ENCODE results near the gene GLRX.

The GLRX gene

DNA sequence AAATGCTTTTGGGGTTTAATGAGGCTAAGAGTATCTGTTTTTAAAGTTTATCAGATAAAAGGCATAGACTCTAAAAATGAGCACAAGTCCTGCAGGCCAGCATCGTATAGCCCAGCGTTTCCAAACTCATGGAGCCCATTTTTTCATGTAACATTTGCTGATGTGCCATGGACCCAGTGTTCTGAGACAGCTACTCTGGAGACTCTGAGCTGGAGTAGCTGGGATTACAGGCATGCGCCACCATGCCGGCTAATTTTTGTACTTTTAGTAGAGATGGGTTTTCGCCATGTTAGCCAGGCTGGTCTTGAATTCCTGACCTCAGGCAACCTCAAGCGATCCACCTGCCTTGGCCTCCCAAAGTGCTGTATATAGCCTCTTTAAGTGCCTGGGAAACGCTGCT, 15.8 kb downstream of the GLRX start:
- DNase-seq, result no peak

DNA sequence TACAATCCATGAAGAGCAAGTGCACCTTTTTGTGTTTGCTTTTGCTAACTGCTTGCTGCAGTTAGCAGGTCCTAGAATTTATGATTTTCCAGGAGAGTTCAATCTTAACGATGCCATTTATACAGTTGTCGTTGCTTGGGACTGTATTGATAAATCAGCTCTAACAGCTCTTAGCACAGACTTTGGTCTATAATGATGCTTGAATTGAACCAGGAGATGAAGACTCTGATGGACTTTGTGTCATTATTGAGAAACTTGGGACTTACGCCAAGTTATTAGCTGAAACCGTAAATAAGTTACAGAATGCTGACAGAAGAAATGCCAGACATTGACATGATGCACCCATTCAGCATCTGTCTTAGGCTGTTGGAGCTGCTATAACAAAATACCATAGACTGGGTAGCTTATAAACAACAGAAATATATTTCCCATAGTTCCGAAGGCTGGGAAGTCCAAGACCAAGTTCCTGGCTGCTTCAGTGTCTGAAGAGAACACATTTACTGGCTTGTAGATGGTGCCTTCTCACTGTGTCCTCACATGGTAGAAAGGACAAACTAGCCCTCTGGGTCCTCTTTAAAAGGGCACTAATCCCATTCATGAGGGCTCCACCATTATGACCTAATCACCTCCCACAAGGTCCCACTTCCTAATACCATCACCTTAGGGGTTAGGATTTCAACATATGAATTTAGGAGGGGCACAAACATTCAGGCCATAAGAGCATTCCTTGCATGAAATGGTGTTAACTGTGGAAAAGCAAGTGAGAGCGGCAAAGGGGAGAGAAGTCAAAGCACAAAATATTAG, 17.6 kb downstream of the GLRX start:
- DNase-seq, result no peak

DNA sequence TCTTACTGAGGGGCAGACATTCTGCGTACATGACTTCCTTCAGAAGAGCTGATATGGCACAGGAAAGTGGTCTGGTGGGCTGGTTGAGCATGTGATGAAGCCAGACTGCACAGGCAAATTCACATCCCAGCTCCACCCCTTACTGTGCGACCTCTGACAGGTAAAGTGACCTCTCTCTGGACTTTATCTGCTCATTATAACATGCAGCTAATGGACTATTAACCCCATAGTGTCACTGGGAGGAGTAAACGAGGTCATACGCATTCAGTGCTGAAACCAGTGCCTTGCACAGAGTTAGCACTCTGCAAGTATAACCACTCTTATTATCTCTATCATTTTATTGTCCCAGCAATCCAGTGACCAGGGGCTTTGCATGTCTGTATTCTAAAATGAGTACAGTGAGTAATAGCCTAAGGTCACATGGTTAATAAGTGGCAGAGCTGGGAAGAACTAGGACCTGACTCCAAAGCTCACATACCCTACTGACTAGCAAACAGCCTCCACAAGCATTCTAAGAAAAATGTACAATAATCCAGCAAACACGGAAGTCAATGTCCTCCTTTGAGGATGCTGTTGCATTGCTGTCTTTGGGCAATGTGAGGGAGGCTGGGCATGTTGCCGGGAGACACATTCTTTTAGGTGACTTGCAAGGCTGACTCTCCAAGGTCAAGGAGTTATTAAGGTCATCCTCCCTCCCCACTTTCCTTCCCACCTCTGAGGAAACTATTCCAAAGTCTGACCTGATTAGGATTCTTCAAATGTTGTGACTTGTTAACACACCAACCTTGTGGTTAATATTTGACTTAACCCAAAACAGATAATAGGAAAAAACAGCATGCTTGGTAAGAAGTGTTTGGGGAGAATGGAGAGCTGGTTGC, 19.0 kb downstream of the GLRX start:
- DNase-seq, result no peak

DNA sequence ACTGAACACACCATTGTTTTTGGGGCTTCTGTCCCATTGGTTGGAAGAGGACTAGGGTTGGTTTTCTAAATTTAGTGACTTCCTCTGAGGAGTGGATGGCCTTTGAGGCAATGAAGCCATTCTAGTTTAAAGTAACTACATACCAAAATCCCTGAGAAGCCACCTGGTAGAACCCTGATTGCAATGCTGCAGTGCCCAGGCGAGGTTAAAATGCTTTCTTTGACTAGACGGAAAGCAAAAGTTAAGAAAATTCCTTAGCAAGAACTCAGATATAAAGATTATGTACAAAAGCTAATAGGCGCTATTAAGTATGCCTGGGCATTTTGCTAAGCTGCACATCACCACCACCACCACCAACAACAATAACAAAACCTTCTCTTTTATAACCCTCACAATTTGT, 20.6 kb downstream of the GLRX start:
- DNase-seq, result no peak

DNA sequence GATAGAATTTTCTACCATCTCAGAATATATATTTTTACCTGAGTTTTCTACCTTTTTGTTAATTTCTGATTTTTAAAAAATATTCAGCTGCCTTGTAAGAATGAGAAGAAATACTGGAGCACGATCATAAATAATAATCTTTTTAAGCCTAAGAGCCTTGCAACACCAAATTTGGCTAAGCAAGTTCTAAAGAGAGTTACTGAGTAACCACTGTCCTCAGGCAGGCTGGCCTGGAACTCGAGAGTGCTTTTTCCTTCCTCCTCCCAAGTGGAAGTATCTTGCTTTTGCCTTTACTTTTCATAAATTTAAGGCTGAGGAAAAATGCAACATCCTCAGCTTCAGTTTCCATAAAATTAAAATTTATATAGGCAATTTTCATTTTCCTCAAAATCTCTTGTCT, 21.0 kb downstream of the GLRX start:
- no peak for DNase-seq

DNA sequence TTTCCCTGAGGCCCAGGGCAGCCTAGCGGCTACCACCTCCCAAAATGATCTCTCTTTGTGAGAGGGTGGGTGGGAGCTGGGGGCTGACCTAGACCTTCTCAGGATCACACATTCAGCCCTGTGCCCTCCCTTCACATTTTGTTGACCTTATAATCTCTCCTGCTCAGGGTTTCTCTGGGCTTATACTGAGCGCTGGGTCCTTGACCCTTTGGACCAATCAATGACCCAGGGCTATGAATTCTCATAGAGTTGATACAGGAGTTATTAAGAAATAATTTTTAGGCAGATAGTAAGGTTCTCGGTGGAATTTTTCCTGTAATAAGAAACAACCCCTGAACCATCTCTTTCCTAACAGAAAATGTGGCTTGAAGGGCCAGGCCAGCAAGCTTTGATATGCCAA, 22.0 kb downstream of the GLRX start:
- no peak for DNase-seq

DNA sequence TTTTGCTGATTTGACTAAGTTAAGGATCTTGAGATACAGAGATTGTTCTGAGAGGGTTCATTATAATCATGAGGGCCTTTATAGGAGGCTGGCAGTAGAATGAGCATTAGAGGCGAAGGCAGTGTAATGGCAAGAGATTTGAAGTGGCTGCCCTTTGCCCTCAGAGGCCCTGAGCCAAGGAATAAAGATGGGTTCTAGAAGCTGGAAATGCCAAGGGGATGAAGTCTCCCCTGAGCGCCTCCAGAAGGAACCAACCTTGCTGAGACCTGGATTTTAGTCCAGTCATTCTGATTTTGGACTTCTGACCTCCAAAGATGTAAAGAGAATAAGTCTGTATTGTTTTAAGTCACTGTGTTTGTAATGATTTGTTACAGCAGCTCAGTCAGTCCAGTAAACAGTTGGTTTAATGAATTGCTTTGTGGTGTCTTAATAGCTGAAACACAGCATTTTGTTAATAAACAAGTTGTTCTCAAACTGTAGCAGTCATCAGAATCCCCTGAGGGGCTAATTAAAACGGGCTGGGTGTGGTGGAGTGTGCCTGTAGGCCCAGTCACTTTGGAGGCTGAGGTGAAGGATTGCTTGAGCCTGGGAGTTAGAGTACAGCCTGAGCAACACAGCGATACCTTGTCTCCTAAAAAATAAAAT, 23.2 kb downstream of the GLRX start:
- DNase-seq, result no peak

DNA sequence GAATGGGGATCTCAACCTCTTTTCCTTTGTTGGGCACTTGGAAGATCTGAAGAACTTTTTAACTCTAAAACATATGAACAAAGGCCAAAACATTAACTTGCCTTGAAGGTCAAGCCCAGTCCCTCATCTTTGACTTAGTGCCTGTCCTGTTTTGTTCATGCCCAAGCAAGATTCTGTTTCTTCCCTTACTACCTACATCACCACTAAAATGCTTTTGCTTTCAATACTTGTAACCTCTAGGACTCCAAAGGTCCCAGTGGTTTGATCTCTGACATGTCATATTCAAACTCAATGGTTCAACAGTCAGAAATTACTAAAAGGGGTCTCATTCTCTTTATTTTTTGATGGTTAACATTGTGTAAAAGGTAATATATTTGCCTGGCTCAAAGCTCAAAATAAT, 24.0 kb downstream of the GLRX start:
- no peak for DNase-seq

DNA sequence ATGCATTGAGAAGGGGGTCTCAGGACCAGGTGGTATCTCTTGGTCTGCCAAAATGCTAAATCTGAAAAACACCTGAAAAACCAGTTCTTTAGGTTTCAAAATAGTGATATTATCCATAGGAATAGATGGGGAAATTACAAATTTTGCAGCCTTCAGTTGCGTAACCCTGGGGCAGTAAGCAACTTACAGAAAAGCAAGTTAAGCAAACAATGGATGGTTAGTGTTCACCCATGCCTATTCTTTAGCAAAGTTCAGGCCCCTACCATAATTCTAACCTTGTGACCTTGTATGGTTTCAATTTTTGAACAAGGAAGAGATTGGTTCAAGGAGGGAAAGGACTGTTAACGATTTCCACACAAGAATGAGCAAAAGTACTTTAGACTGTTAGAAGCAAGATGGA, 24.5 kb downstream of the GLRX start:
- DNase-seq, result no peak

DNA sequence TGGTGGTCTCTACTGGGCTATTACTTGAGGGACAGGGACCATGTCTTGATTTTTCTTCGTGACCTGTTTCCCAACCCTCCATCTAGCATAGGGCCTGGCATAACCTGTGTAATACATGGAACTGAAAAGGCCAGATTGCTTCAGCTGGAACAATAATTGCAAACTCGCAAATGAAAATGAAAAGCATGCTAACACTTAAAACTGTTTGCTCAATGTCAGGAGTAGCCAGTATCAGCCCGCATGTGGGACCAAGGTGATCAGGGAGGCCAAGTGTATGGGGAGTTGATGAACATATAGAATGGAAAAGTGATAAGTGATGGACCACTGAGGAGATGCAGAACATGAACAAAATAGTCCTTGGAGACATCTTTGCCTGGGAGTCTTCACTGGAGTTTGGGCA, 25.2 kb downstream of the GLRX start:
- no peak for DNase-seq

DNA sequence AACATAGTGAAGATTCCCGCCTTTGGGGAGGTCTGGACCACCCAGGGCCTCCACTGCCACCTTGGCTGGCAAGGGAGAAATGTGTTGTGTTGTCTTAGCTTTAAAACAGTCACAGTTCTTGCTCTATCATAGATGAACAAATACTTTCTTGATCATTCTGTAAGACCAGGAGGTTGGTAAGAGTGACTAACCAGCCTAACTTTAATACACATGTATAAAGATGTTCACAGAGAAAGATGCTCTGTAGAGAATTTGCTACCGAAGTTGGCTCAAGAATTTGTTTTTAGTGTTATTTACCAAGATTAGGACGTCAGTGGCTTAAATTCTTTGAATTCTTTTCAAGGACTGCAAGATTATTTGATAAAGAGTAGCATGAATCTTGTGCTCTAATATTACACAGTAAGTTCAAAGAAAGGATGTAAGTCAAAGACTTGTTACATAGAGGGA, 28.4 kb downstream of the GLRX start:
- no peak for DNase-seq

DNA sequence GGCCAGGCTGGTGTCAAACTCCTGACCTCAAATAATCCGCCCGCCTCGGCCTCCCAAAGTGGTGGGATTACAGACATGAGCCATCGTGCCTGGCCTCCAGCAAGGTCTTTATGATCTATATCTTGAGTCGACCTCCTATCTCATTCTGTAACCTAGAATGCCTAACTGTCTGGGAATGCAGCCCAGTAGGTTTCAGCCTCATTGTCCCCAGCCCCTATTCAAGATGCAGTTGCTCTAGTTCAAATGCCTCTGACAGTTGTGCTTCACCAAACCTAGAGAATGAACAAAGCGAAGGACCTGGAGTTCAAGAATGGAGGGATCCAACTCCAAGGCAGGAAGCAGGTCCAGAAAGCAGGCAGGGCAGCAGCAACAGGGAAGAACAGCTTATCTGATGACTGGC, 30.8 kb downstream of the GLRX start:
- no peak for DNase-seq

DNA sequence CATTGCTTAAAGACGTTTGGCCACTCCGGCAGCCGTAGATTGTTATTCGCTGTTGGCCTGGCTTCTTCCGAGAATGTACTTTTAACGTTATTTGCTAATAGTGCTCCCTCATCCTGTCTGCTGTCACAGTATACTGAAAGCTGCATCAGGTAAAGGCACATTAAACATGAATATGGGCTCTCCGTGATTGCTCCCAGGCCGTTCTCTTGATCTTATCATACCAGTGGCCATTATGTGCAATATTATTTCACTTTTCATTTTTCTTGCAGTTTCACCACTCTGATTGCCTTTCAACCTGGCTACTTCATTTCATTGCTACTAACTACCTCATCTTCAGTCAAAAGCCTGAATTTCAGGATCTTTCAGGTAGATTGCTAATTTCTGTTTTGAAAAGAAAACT, 34.0 kb downstream of the GLRX start:
- no peak for DNase-seq

DNA sequence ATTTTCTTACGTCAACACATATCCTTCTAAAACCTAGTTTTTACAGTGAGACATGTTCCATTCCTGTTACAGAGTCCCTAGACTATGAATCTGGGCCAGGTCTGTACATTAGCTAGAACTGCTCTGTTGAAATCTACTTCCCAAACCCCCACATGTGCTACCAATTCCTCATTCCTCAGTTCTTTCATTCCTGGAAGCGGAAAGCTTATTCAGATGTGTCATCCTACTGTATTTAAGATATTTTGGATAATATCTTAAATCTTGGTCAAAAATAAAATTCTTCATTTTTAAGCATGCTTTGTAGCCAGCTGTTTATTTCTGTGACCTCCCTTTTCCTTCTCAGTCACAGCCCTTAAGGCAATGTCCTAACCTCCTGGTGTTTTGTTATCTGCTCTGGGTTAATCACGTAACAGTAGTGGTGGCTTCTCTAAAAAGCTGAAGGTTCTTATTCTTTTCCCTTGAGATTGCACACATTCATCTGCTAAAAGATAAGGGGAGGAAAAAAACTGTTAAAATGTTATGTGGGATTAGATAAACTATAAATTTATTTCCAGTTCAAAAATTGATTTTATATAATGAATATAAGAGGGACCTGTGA, 35.6 kb downstream of the GLRX start:
- no peak for DNase-seq

DNA sequence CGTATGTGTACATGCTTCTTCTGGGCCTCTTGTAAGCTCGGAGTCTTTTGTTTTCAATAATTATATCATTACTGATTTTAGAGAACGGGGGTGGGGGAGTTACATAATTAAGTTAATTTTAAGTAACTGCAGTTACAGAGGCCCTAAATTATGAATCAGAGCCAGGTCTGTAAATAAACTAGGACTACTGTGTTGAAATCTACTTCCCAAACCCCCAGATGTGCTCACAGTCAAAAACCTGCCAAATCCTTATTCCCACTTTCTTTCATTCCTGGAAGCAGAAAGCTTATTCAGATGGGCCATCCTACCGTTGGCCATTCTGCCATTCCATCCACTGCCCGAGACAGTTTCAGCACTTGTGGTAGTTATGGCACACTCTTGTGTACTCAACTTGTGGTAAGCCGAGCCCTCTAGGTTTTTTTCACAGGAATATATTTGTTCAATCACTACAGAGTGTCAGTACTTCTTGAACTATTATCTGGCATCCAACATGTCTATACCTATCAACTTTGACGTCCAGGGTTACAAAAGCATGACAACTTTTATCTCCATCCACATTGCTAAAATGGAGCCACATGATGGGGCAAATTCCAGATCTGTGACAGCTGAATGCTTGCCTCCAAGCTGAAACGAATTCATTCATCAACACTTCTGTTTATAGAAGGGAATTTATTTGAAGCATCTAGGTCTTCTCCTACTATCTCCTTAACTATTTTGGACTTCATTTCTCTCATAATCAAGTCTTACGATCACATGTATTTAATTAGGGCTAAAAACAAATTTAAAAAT, 37.8 kb downstream of the GLRX start:
- DNase-seq, result no peak

DNA sequence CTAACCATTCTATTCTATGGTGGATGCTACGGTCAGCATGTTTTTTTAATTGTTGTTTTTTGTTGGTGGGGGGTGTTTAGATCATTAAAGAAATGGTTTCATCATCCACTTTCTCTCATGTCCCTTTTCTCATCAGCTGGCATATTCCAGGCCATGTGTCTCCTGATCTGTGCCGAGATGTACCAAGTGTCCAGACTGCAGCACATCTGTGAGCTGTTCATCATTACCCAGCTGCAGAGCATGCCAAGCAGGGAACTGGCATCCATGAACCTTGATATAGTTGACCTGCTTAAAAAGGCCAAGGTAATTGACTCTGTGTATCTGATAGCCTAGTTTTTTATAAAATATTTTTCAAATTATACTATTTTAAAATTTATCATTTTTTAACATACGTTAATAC, 38.9 kb downstream of the GLRX start:
- DNase-seq, result no peak

DNA sequence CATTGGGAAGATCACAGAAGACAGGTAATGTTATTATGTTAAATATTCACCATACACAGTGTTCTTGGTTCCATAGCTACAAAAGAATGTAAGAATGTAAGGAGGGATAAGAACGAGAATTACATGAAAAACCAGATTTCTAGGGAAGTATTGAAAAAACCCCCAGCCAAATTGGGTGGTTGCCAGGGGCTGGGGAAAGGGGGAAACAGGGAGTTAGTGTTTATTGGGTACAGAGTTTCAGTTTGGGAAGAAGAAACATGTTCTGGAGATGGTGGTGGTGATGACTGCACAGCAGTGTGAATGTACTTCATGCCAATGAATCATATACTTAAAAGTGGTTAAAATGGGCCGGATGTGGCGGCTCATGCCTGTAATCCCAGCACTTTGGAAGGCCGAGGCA, 40.3 kb downstream of the GLRX start:
- DNase-seq, result no peak

DNA sequence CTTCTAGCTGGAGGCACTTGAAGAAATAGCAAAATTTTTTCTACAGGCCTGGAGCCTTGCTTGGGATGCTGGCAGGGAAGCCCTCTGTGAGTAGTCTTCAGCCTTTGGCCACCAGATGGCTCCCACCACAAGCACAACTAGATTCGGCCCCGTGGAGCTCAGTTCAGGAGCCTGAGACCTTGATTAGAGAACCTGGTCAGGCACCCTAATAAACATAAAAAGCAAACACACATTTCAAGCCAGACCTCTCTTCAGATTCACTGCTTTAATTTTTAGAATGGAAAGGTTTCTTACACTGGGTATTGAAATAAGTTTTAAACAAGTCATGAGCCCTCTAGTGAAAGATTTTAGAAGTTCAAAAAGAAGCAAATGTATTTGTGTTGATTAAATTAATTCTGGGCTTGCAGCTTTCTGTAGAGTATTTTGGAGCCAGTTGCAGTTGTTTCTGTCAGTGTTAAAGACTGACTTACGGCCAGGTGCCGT, 41.4 kb downstream of the GLRX start:
- DNase-seq, result peak; percentile 16

DNA sequence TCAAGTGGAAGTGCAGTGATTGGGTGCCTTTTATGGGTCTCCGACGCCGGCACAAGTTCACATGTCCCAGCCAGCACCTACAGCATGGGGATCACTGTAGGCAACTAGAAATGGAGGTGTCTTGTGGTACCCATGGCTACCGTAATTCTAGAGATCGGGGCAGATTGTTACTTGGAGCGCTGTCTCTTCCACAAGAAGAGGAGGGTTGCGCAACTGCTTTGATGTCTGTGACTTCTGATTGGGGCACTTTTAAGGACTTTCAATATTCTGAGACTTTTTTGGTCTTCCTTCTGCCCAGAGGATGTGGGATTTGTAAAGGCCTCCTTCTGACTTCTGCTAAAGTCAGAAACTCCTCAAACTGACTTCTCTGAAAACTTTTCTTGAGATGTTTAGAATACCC, 41.9 kb downstream of the GLRX start:
- no peak for DNase-seq

DNA sequence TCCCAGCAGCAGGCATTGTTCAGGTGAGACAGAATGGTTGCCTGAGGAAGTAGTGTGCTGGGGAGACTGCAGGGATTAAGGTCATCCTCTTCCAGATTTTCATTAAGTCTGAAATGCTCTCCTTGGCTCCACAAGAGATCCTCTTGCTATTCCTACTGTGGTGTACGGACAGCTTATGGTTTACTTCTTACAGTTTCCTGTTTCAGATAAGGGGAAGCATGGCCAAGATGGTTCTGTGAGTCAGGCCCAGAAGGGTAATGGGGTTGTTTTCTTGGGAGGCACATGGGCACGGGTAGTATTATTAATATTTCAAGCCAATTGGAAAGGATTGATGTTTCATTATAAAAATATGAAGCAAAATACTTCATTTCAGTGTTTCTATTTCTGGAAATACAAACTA, 42.9 kb downstream of the GLRX start:
- DNase-seq, result no peak

DNA sequence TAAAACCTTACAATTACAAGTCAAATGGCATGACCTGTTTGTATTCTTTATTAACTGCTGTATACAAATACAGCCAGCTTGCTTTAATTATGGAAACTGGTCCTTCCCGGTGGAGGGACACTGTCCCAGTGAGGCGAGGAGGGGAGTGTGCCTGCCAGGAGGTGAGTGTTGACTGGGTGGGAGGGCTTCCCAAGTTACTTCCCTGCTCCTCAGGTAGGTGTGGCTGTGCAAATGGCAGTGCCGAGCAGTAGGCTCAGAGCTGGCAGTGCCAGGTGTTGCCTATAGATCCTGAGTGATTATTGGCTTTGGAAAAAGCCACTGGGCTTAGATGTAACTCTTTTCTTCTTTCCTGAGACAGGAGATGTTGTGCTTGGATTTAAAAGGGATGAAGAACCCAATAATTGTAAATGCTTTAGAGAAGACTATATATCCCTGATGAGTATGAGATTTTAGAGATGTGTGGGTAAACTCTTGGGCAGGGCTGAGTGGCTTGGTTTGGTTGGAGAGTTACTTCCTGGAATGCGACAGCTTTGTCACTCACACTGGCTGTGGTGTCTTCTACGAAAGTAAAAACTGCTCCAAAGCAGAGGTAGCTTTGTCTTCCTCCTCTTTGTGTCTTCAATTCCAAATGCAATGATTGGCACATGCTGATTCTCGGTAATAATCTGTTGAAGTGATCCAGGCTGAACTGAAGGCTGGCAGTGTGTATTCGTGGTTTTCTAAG, 43.7 kb downstream of the GLRX start:
- no peak for DNase-seq

DNA sequence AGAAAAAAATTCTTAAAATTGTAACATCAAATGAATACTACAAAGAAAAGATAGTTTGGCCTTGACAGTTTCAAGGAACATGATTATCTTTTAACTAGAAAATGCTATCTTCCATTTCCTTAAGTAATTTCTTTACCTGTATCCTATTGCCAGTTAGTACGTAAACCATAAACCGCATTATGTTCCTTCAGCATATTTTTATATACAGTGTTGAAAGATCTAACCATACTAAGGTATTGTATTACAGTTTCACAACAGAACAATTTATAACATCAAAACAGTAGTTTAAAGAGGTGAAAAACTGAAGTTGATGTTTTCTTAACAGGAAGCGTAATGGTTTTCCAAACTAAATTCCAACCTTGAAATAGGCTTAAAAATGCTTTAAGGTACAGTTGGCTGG, 45.1 kb downstream of the GLRX start:
- no peak for DNase-seq
